Erythroblast (primary cell): ENCODE data around the gene ARMH4.

Experiments
- GATA1 ChIP-seq: IDR thresholded peaks from 2 replicates; pipeline ENCODE4 v1.6.1; 2011; ENCODE audit warnings: low read depth, mild to moderate bottlenecking, control low read depth, low read length, moderate library complexity
- POLR2A ChIP-seq: IDR thresholded peaks from 2 replicates; pipeline ENCODE4 v1.6.1; 2011; ENCODE audit warnings: mild to moderate bottlenecking, low read length

- TF ChIP-seq POLR2A (no peak), GATA1 (no peak)
Measured at GRCh38 chr14:58145936-58146335, 6.1 kb downstream of the ARMH4 start.
